Tibial nerve (tissue), 4 donors: ENCODE results near the gene ENPP1. TPM values are rescaled to one million over a fixed set of nuclear protein-coding genes. Genes with fewer than 3 reads are reported as not detected.

ENCODE experiments used
- DNase-seq, 2 donors: peaks; one replicate each; pipeline ENCODE4 v3.0.0-alpha.2; 2019; ENCODE audit warnings: low spot score in 2 of 2
- H3K27ac ChIP-seq, 4 donors: fragments of 200-600 bp; sonication (generic) in 3 of 4; one replicate each; pipeline ENCODE4 v1.5.1; 2017 to 2019; ENCODE audit warnings: mild to moderate bottlenecking in 1 of 4
- H3K27me3 ChIP-seq, 2 donors: fragments of 200-600 bp; sonication (generic) in 1 of 2; one replicate each; pipeline versions ENCODE4 v1.5.1 to v1.6.0; 2017 to 2019
- H3K36me3 ChIP-seq, 3 donors: fragments of 200-600 bp; sonication (generic); one replicate each; pipeline ENCODE4 v1.5.1; 2018 to 2019
- H3K4me1 ChIP-seq, 4 donors: fragments of 200-600 bp; sonication (generic) in 3 of 4; one replicate each; pipeline ENCODE4 v1.5.1; 2017 to 2019
- H3K4me3 ChIP-seq, 4 donors: fragments of 200-600 bp; sonication (generic) in 3 of 4; one replicate each; pipeline ENCODE4 v1.5.1; 2017 to 2019; ENCODE audit warnings: mild to moderate bottlenecking in 1 of 4, moderate library complexity in 1 of 4
- H3K9me3 ChIP-seq, 4 donors: fragments of 200-600 bp; sonication (generic) in 3 of 4; one replicate each; pipeline ENCODE4 v1.5.1; 2017 to 2019
- CTCF ChIP-seq, 5 experiments: fragments of 200-600 bp in 3 of 5; fragments of 450-650 bp in 2 of 5; sonication (generic) in 3 of 5; IDR thresholded peaks; one replicate each; pipeline ENCODE4 v1.5.1; 2016 to 2019; ENCODE audit warnings: antibody characterized with exemption in 5 of 5, mild to moderate bottlenecking in 3 of 5, moderate library complexity in 2 of 5
- EP300 ChIP-seq, 2 donors: sonication (generic); formaldehyde crosslinking; IDR thresholded peaks; one replicate each; pipeline ENCODE4 v1.6.1; 2017; ENCODE audit warnings: antibody characterized with exemption in 2 of 2, mild to moderate bottlenecking in 1 of 2
- POLR2A ChIP-seq, 2 donors: fragments of 450-650 bp; IDR thresholded peaks; one replicate each; pipeline ENCODE4 v1.6.1; 2017; ENCODE audit warnings: antibody characterized with exemption in 2 of 2, mild to moderate bottlenecking in 2 of 2, moderate library complexity in 2 of 2
- WGBS, 2 donors: methylation state at CpG; one replicate each; pipeline ENCODE4 v1.1.5; 2018; 5-methylcytosine and 5-hydroxymethylcytosine counted together
- total RNA-seq, 4 donors: library from RNA; depleted of rRNA; stranded (reverse); fragments of >200 nt; gene quantifications; one replicate each; pipeline ENCODE4 v1.1.0, GENCODE V29; 2016

Gene ENPP1
- total RNA-seq, 4 donors from 2014 or later, result 11.8 to 22.8 (median 18.7) TPM

GRCh38 chr6:131918650-131919355 lies 111.0 kb downstream of the ENPP1 start:
- Histone ChIP-seq H3K27ac (no peak overlapping the region), H3K9me3 (peaks cover 0 to 22% (median 0%) of the 10 kb centered on the region in 4 donors), H3K36me3 (no peaks in the 10 kb centered on the region), H3K4me3 (no peak overlapping the region), H3K27me3 (no peaks in the 10 kb centered on the region), H3K4me1 (no peaks in the 10 kb centered on the region)
- TF ChIP-seq POLR2A (IDR thresholded peaks at IDR 0.05) (no peak), EP300 (IDR thresholded peaks at IDR 0.05) (no peak), CTCF (IDR thresholded peaks at IDR 0.05) (no peak)
- WGBS, 2 donors, result 91% methylated on average over 7 to 9 of the region's 9 CpGs
- no peak for DNase-seq

GRCh38 chr6:131920656-131921055 lies 112.8 kb downstream of the ENPP1 start:
- Histone ChIP-seq H3K27ac (no peak overlapping the region), H3K9me3 (peaks cover 0 to 24% (median 0%) of the 10 kb centered on the region in 4 donors), H3K4me3 (no peak overlapping the region), H3K4me1 (peaks cover 0 to 9% (median 0%) of the 10 kb centered on the region in 4 donors), H3K36me3 (no peaks in the 10 kb centered on the region), H3K27me3 (no peaks in the 10 kb centered on the region)
- DNase-seq, result no peak
- WGBS, 2 donors, result 87 to 88% methylated on average over 3 of the region's 3 CpGs
- no peak for TF ChIP-seq CTCF (IDR thresholded peaks at IDR 0.05)
- TF ChIP-seq EP300 (IDR thresholded peaks at IDR 0.05), result no peak
- no peak for TF ChIP-seq POLR2A (IDR thresholded peaks at IDR 0.05)

GRCh38 chr6:131923356-131923755 lies 115.5 kb downstream of the ENPP1 start:
- peaks cover 0 to 24% (median 0%) of the 10 kb centered on the region in 4 donors for H3K9me3 ChIP-seq
- WGBS, 2 donors, result 9 to 13% methylated on average over 2 of the region's 2 CpGs
- DNase-seq, result peak; percentile 32 to 66

GRCh38 chr6:131924881-131925474 lies 117.2 kb downstream of the ENPP1 start:
- no peak for DNase-seq
- Histone ChIP-seq H3K4me3 (no peak overlapping the region), H3K9me3 (peaks cover 0 to 24% (median 0%) of the 10 kb centered on the region in 4 donors), H3K27ac (no peak overlapping the region), H3K27me3 (no peaks in the 10 kb centered on the region), H3K4me1 (peaks cover 0 to 13% (median 0%) of the 10 kb centered on the region in 4 donors), H3K36me3 (no peaks in the 10 kb centered on the region)
- WGBS, 2 donors, result 17 to 19% methylated on average over 4 of the region's 4 CpGs
- TF ChIP-seq POLR2A (IDR thresholded peaks at IDR 0.05) (no peak), CTCF (IDR thresholded peaks at IDR 0.05) (peak; percentile 44 to 74 (median 53))

More at GRCh38 chr6:131923356-131923755, 115.5 kb downstream of the ENPP1 start:
- Histone ChIP-seq H3K4me3 (no peak overlapping the region), H3K27ac (no peak overlapping the region), H3K4me1 (peaks cover 0 to 13% (median 0%) of the 10 kb centered on the region in 4 donors), H3K27me3 (no peaks in the 10 kb centered on the region), H3K36me3 (no peaks in the 10 kb centered on the region)
- TF ChIP-seq EP300 (IDR thresholded peaks at IDR 0.05), result no peak
- peak; percentile 16 to 42 (median 31) for TF ChIP-seq CTCF (IDR thresholded peaks at IDR 0.05)
- TF ChIP-seq POLR2A (IDR thresholded peaks at IDR 0.05), result no peak

- 78 to 79% methylated on average over 2 of the region's 2 CpGs for WGBS, 2 donors
- TF ChIP-seq EP300 (IDR thresholded peaks at IDR 0.05) (no peak), POLR2A (IDR thresholded peaks at IDR 0.05) (no peak), CTCF (IDR thresholded peaks at IDR 0.05) (no peak)
- Histone ChIP-seq H3K9me3 (no peaks in the 10 kb centered on the region), H3K27ac (no peak overlapping the region), H3K4me1 (peaks cover 0 to 13% (median 0%) of the 10 kb centered on the region in 4 donors), H3K36me3 (no peaks in the 10 kb centered on the region), H3K4me3 (no peak overlapping the region), H3K27me3 (no peaks in the 10 kb centered on the region)
- DNase-seq, result no peak
Measured at GRCh38 chr6:131929264-131929663, 121.4 kb downstream of the ENPP1 start.
